CD14-positive monocyte (primary cell): ENCODE data around the gene MLLT10. TPM values are rescaled to one million over a fixed set of nuclear protein-coding genes. Genes with fewer than 3 reads are reported as not detected.

Experiments
- DNase-seq, 3 donors: peaks; one replicate each; pipeline ENCODE4 v3.0.0-alpha.2; 2011 to 2022
- H2AFZ ChIP-seq: 2 replicates; pipeline ENCODE4 v1.6.0; 2012; ENCODE audit warnings: mild to moderate bottlenecking, low read depth, low read length, inconsistent platforms; ENCODE audit not compliant: insufficient read depth, poor library complexity, severe bottlenecking
- H3K27ac ChIP-seq, 2 donors: 1 replicate in 1 of 2; 2 replicates in 1 of 2; pipeline ENCODE4 v1.5.1; 2012 to 2013; ENCODE audit warnings: low read length in 2 of 2, control low read depth in 1 of 2, inconsistent platforms in 1 of 2, low read depth in 1 of 2, mild to moderate bottlenecking in 1 of 2
- H3K27me3 ChIP-seq, 2 donors: one replicate each; pipeline versions ENCODE4 v1.6.0 to v1.6.1; 2011 to 2013; ENCODE audit warnings: low read length in 2 of 2; ENCODE audit not compliant: control insufficient read depth in 2 of 2, insufficient read depth in 2 of 2
- H3K36me3 ChIP-seq, 2 donors: replicated peaks in 1 of 2; 1 replicate in 1 of 2; 2 replicates in 1 of 2; pipeline versions ENCODE4 v1.5.1 to v1.6.1; 2012 to 2013; ENCODE audit warnings: low read length in 2 of 2, control low read depth in 1 of 2, inconsistent platforms in 1 of 2, mild to moderate bottlenecking in 1 of 2; ENCODE audit not compliant: insufficient read depth in 2 of 2, control insufficient read depth in 1 of 2
- H3K4me1 ChIP-seq, 2 donors: 1 replicate in 1 of 2; 2 replicates in 1 of 2; pipeline versions ENCODE4 v1.5.1 to v1.6.1; 2012 to 2013; ENCODE audit warnings: low read length in 2 of 2, control low read depth in 1 of 2, inconsistent platforms in 1 of 2, mild to moderate bottlenecking in 1 of 2, moderate library complexity in 1 of 2; ENCODE audit not compliant: insufficient read depth in 2 of 2, control insufficient read depth in 1 of 2
- H3K4me2 ChIP-seq: replicated peaks from 2 replicates; pipeline ENCODE3; 2012; ENCODE audit warnings: low read length, moderate library complexity, mild to moderate bottlenecking; ENCODE audit not compliant: poor library complexity, severe bottlenecking; ENCODE audit errors: extremely low read depth
- H3K4me3 ChIP-seq, 3 experiments: fragments of 200-600 bp in 1 of 3; sonication (generic) in 1 of 3; replicated peaks in 1 of 3; 1 replicate in 2 of 3; 2 replicates in 1 of 3; pipeline ENCODE4 v1.5.1; 2011 to 2013; ENCODE audit warnings: low read length in 3 of 3, mild to moderate bottlenecking in 3 of 3, control low read depth in 2 of 3, low read depth in 2 of 3, inconsistent platforms in 1 of 3, moderate library complexity in 1 of 3
- H3K79me2 ChIP-seq: 2 replicates; pipeline ENCODE4 v1.6.0; 2012; ENCODE audit warnings: mild to moderate bottlenecking, control low read depth, inconsistent platforms, low read length, moderate library complexity; ENCODE audit not compliant: insufficient read depth
- H3K9ac ChIP-seq: 2 replicates; pipeline ENCODE4 v1.6.0; 2017; ENCODE audit warnings: low read length, mild to moderate bottlenecking; ENCODE audit not compliant: insufficient read depth, poor library complexity, severe bottlenecking
- H3K9me3 ChIP-seq, 2 donors: replicated peaks in 1 of 2; 1 replicate in 1 of 2; 2 replicates in 1 of 2; pipeline versions ENCODE4 v1.5.1 to v1.6.1; 2012 to 2013; ENCODE audit warnings: low read length in 2 of 2, control low read depth in 1 of 2; ENCODE audit not compliant: control insufficient read depth in 1 of 2, insufficient read depth in 1 of 2
- H4K20me1 ChIP-seq: 2 replicates; pipeline ENCODE4 v1.6.0; 2012; ENCODE audit warnings: mild to moderate bottlenecking, low read length, control low read depth, moderate library complexity; ENCODE audit not compliant: insufficient read depth
- H3K27ac Mint-ChIP-seq, 7 donors: one replicate each; pipeline ENCODE4 v1.8.0; 2020; ENCODE audit warnings: mild to moderate bottlenecking in 7 of 7, mixed read lengths in 7 of 7, moderate library complexity in 6 of 7, inconsistent platforms in 2 of 7
- H3K27me3 Mint-ChIP-seq, 3 donors: one replicate each; pipeline ENCODE4 v1.8.0; 2021 to 2022; ENCODE audit warnings: low read depth in 3 of 3, mild to moderate bottlenecking in 3 of 3, mixed read lengths in 3 of 3, moderate library complexity in 3 of 3, inconsistent platforms in 1 of 3
- H3K36me3 Mint-ChIP-seq, 2 donors: one replicate each; pipeline ENCODE4 v1.8.0; 2020; ENCODE audit warnings: mixed read lengths in 2 of 2, inconsistent platforms in 1 of 2, mild to moderate bottlenecking in 1 of 2
- H3K4me1 Mint-ChIP-seq: one replicate; pipeline ENCODE4 v1.8.0; 2020; ENCODE audit warnings: mild to moderate bottlenecking, mixed read lengths
- H3K4me3 Mint-ChIP-seq, 2 donors: one replicate each; pipeline ENCODE4 v1.8.0; 2020; ENCODE audit warnings: mild to moderate bottlenecking in 2 of 2, mixed read lengths in 2 of 2, moderate library complexity in 1 of 2
- H3K9me3 Mint-ChIP-seq, 7 donors: one replicate each; pipeline ENCODE4 v1.8.0; 2020 to 2022; ENCODE audit warnings: mixed read lengths in 7 of 7, mild to moderate bottlenecking in 6 of 7, moderate library complexity in 6 of 7, inconsistent platforms in 2 of 7
- WGBS: methylation state at CpG from one replicate; pipeline ENCODE4 v1.1.5; 2013; ENCODE audit warnings: missing lambda C conversion rate; ENCODE audit not compliant: insufficient coverage; 5-methylcytosine and 5-hydroxymethylcytosine counted together
- intact Hi-C, 2 donors: fragments of 100-400 bp; cut with micrococcal nuclease; formaldehyde crosslinking; loops; one replicate each; pipeline versions ENCODE4 v1.15.0 to v1.15.1; 2023
- polyA plus RNA-seq, 3 donors: library from polyadenylated mRNA; depleted of rRNA in 1 of 3; unstranded in 2 of 3; stranded (reverse) in 1 of 3; fragments of 300-500 nt in 2 of 3; fragments of >200 nt in 1 of 3; fragmentation: Illumina TruSeq in 2 of 3; gene quantifications; 1 replicate in 2 of 3; 2 replicates in 1 of 3; pipeline ENCODE4 v1.2.3, GENCODE V29; 2012 to 2021
- TF ChIP-seq, protein P1 (sequence below): fragments of 200-600 bp; IDR thresholded peaks from one replicate; pipeline ENCODE4 v1.8.0; 2022; ENCODE audit warnings: antibody characterized with exemption, mild to moderate bottlenecking

The MLLT10 gene
- polyA plus RNA-seq, 3 donors, result 4.9 to 39.1 (median 7.5) TPM

DNA sequence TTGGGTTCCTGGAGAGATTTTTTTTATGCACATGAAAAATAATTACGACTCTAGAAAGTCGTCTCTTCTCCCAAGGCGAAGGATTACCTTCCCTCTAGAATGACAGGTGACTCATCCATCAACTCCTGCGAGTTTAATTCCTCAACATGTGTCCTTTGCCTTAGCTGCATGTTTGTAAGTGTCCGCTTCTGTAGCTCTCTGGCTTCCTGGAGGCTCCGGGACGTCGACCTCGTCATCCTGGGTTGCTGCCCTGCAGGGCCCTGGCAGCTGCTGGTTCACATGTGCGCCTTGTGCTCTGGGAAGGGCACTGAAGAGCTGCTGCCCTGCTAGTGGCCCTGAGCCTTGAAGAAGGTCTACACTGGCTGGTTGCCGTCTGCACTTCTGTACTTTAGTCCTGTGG, 210.2 kb downstream of the MLLT10 start:
- Histone ChIP-seq H3K36me3 (peaks cover 58% of the 10 kb centered on the region in 2 donors), H3K27ac (no peak overlapping the region), H3K4me1 (no peaks in the 10 kb centered on the region), H3K4me3 (no peak overlapping the region), H3K9me3 (peaks cover 0 to 3% of the 10 kb centered on the region in 2 donors), H3K79me2 (no peaks in the 10 kb centered on the region), H3K9ac (no peak overlapping the region), H4K20me1 (no peaks in the 10 kb centered on the region), H3K4me2 (no peak overlapping the region), H2AFZ (no peak overlapping the region), H3K27me3 (no peaks in the 10 kb centered on the region)
- intact Hi-C loops, result no loop called here
- Mint-ChIP-seq H3K27me3 (no peaks in the 10 kb centered on the region), H3K36me3 (peaks cover 50 to 53% of the 10 kb centered on the region in 2 donors), H3K4me1 (peaks cover 2% of the 10 kb centered on the region), H3K9me3 (peaks cover 0 to 8% (median 5%) of the 10 kb centered on the region in 7 donors), H3K27ac (no peak overlapping the region), H3K4me3 (no peak overlapping the region)
- DNase-seq, result no peak
- 95% methylated on average over 11 of the region's 11 CpGs for WGBS
- TF ChIP-seq, protein P1, sequence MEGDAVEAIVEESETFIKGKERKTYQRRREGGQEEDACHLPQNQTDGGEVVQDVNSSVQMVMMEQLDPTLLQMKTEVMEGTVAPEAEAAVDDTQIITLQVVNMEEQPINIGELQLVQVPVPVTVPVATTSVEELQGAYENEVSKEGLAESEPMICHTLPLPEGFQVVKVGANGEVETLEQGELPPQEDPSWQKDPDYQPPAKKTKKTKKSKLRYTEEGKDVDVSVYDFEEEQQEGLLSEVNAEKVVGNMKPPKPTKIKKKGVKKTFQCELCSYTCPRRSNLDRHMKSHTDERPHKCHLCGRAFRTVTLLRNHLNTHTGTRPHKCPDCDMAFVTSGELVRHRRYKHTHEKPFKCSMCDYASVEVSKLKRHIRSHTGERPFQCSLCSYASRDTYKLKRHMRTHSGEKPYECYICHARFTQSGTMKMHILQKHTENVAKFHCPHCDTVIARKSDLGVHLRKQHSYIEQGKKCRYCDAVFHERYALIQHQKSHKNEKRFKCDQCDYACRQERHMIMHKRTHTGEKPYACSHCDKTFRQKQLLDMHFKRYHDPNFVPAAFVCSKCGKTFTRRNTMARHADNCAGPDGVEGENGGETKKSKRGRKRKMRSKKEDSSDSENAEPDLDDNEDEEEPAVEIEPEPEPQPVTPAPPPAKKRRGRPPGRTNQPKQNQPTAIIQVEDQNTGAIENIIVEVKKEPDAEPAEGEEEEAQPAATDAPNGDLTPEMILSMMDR, result no peak

- H3K79me2 ChIP-seq, result no peaks in the 10 kb centered on the region
- H3K36me3 ChIP-seq, result peaks cover 39 to 40% of the 10 kb centered on the region in 2 donors
- Mint-ChIP-seq H3K9me3 (peaks cover 0 to 8% (median 5%) of the 10 kb centered on the region in 7 donors), H3K4me1 (peaks cover 2% of the 10 kb centered on the region), H3K27me3 (peaks cover 0 to 2% (median 0%) of the 10 kb centered on the region in 3 donors), H3K4me3 (no peak overlapping the region), H3K27ac (peak overlapping the region in 2 of 7 donors; percentile 33 to 56), H3K36me3 (peaks cover 32 to 39% of the 10 kb centered on the region in 2 donors)
- DNase-seq, result no peak
- no peaks in the 10 kb centered on the region for H4K20me1 ChIP-seq
- H3K4me2 ChIP-seq, result no peak overlapping the region
- TF ChIP-seq, protein P1, result no peak
- no peaks in the 10 kb centered on the region for H3K27me3 ChIP-seq
- peaks cover 0 to 3% of the 10 kb centered on the region in 2 donors for H3K9me3 ChIP-seq
- intact Hi-C loops, result no loop called here
- no peak overlapping the region for H3K9ac ChIP-seq
- H3K4me3 ChIP-seq, result no peak overlapping the region
- WGBS, result 51% methylated on average over 3 of the region's 6 CpGs
- H2AFZ ChIP-seq, result no peak overlapping the region
- no peak overlapping the region for H3K27ac ChIP-seq
- H3K4me1 ChIP-seq, result no peaks in the 10 kb centered on the region
These were observed 212.1 kb downstream of the MLLT10 start for GRCh38 chr10:21746118-21746517.
